Motor neuron (in vitro differentiated cells): ENCODE measurements around the gene MNX1. TPM values are rescaled to one million over a fixed set of nuclear protein-coding genes. Genes with fewer than 3 reads are reported as not detected.

Source experiments
- ATAC-seq, 8 experiments: fragments of 200-7000 bp; cut with Tn5 transposase; replicated peaks in 6 of 8; 2 replicates each; pipeline ENCODE4 v1.8.0; 2021; ENCODE audit warnings: mild to moderate bottlenecking in 8 of 8, moderate library complexity in 8 of 8
- H3K27ac ChIP-seq, 2 donors: fragments of 250-450 bp; sonication (Bioruptor Pico); 2 replicates each; pipeline ENCODE4 v1.9.0; 2021; ENCODE audit warnings: antibody characterized with exemption in 2 of 2, mild to moderate bottlenecking in 2 of 2, moderate library complexity in 1 of 2
- H3K4me1 ChIP-seq, 2 donors: fragments of 250-450 bp; sonication (Bioruptor Pico); replicated peaks in 1 of 2; 2 replicates each; pipeline ENCODE4 v1.6.1; 2021; ENCODE audit warnings: antibody characterized with exemption in 2 of 2, mild to moderate bottlenecking in 2 of 2, moderate library complexity in 1 of 2
- H3K4me3 ChIP-seq, 5 donors: fragments of 250-450 bp; sonication (Bioruptor Pico); 2 replicates each; pipeline ENCODE4 v1.9.0; 2021; ENCODE audit warnings: antibody characterized with exemption in 5 of 5, mild to moderate bottlenecking in 5 of 5, moderate library complexity in 4 of 5
- WGBS, 10 experiments: fragments of 450-650 bp; shearing (Covaris generic); methylation state at CpG; one replicate each; pipeline ENCODE4 v1.0.0; 2022; 5-methylcytosine and 5-hydroxymethylcytosine counted together
- in situ Hi-C, 9 experiments: fragments of 400-800 bp; cut with MboI; loops; one replicate each; pipeline ENCODE4 v1.15.0; 2021; ENCODE audit warnings: low sequenced_read_pairs in 9 of 9, low pct_unique_long_range_greater_than_20kb in 2 of 9; ENCODE audit not compliant: unreplicated experiment in 9 of 9
- total RNA-seq, 8 experiments: library from RNA; unstranded; fragments of 300-600 nt; gene quantifications; 2 replicates each; pipeline versions ENCODE4 v1.2.3 to v1.2.4, GENCODE V29; 2022

The MNX1 gene
- total RNA-seq, 8 experiments from 2014 or later: 0.36 to 14.8 (median 4.3) TPM

GRCh38 chr7:157009170-157009777, 1.2 kb downstream of the MNX1 start:
- no peak for ATAC-seq
- WGBS, 10 experiments: 0 to 2% (median 0%) methylated on average over 1 to 14 of the region's 49 CpGs; no CpG with 5 or more reads in 6 of the 10 experiments

GRCh38 chr7:157008206-157009169, 2.0 kb downstream of the MNX1 start:
- Histone ChIP-seq H3K4me1 (peaks cover 3 to 27% of the 10 kb centered on the region in 2 donors), H3K27ac (peak overlapping the region in 1 of 2 donors; percentile 72), H3K4me3 (peak overlapping the region; percentile 47 to 87 (median 66))
- ATAC-seq: no peak
- WGBS, 10 experiments: 0 to 40% (median 14%) methylated on average over 1 to 20 of the region's 35 CpGs; no CpG with 5 or more reads in 2 of the 10 experiments
- in situ Hi-C loops: no loop called here

More at GRCh38 chr7:157009170-157009777, 1.2 kb downstream of the MNX1 start:
- peaks cover 2 to 20% of the 10 kb centered on the region in 2 donors for H3K4me1 ChIP-seq
- H3K27ac ChIP-seq: peak overlapping the region in 1 of 2 donors; percentile 72
- in situ Hi-C loops: no loop called here
- H3K4me3 ChIP-seq: peak overlapping the region; percentile 47 to 87 (median 66)

GRCh38 chr7:157007470-157008066, 2.9 kb downstream of the MNX1 start:
- ATAC-seq: peak in 2 of 8 experiments; percentile 7 to 20
- WGBS, 10 experiments: 7 to 54% (median 17%) methylated on average over 2 to 15 of the region's 18 CpGs; no CpG with 5 or more reads in 1 of the 10 experiments
- H3K4me1 ChIP-seq: peaks cover 11 to 35% of the 10 kb centered on the region in 2 donors
- in situ Hi-C loops: no loop called here
- peak overlapping the region in 3 of 5 donors; percentile 51 to 87 (median 66) for H3K4me3 ChIP-seq
- peak overlapping the region in 1 of 2 donors; percentile 72 for H3K27ac ChIP-seq

- peaks cover 17 to 36% of the 10 kb centered on the region in 2 donors for H3K4me1 ChIP-seq
- no peak for ATAC-seq
- peak overlapping the region in 1 of 2 donors; percentile 72 for H3K27ac ChIP-seq
- in situ Hi-C loops: no loop called here
- 0 to 100% (median 41%) methylated on average over 1 to 6 of the region's 7 CpGs; no CpG with 5 or more reads in 2 of the 10 experiments for WGBS, 10 experiments
- H3K4me3 ChIP-seq: peak overlapping the region in 3 of 5 donors; percentile 51 to 87 (median 66)
These were observed 3.5 kb downstream of the MNX1 start for GRCh38 chr7:157006829-157007469.

GRCh38 chr7:157006205-157006747, 4.2 kb downstream of the MNX1 start:
- H3K4me1 ChIP-seq: peaks cover 23 to 36% of the 10 kb centered on the region in 2 donors
- in situ Hi-C loops: no loop called here
- WGBS, 10 experiments: 2 to 23% (median 11%) methylated on average over 5 to 12 of the region's 39 CpGs; no CpG with 5 or more reads in 6 of the 10 experiments
- ATAC-seq: no peak
- peak overlapping the region in 2 of 5 donors; percentile 51 to 87 for H3K4me3 ChIP-seq
- peak overlapping the region in 1 of 2 donors; percentile 21 for H3K27ac ChIP-seq

GRCh38 chr7:157005456-157006204, 4.8 kb downstream of the MNX1 start:
- WGBS, 10 experiments: 0 to 4% (median 2%) methylated on average over 3 to 10 of the region's 77 CpGs; no CpG with 5 or more reads in 7 of the 10 experiments
- H3K4me3 ChIP-seq: peak overlapping the region in 3 of 5 donors; percentile 6 to 87 (median 51)
- peak overlapping the region in 1 of 2 donors; percentile 21 for H3K27ac ChIP-seq
- in situ Hi-C loops: no loop called here
- ATAC-seq: no peak
- H3K4me1 ChIP-seq: peaks cover 23 to 36% of the 10 kb centered on the region in 2 donors

- ATAC-seq: no peak
- WGBS, 10 experiments: 0 to 25% (median 11%) methylated on average over 2 to 28 of the region's 56 CpGs; no CpG with 5 or more reads in 1 of the 10 experiments
- Histone ChIP-seq H3K4me3 (peak overlapping the region in 3 of 5 donors; percentile 6 to 87 (median 51)), H3K4me1 (peaks cover 26 to 36% of the 10 kb centered on the region in 2 donors), H3K27ac (peak overlapping the region in 1 of 2 donors; percentile 6)
- in situ Hi-C loops: no loop called here
These were observed 5.7 kb downstream of the MNX1 start for GRCh38 chr7:157004521-157005455.

GRCh38 chr7:157003756-157004520, 6.5 kb downstream of the MNX1 start:
- WGBS, 10 experiments: 0 to 10% (median 0%) methylated on average over 1 to 11 of the region's 60 CpGs; no CpG with 5 or more reads in 3 of the 10 experiments
- H3K4me3 ChIP-seq: peak overlapping the region in 2 of 5 donors; percentile 17 to 87
- H3K4me1 ChIP-seq: peaks cover 26 to 32% of the 10 kb centered on the region in 2 donors
- H3K27ac ChIP-seq: peak overlapping the region in 1 of 2 donors; percentile 66
- ATAC-seq: peak; percentile 77 to 90 (median 85)
- in situ Hi-C loops: no loop called here

GRCh38 chr7:157003445-157003755, 7.1 kb downstream of the MNX1 start:
- in situ Hi-C loops: no loop called here
- no peak for ATAC-seq
- H3K4me3 ChIP-seq: peak overlapping the region in 2 of 5 donors; percentile 11 to 87
- H3K4me1 ChIP-seq: peaks cover 26 to 29% of the 10 kb centered on the region in 2 donors
- peak overlapping the region in 1 of 2 donors; percentile 66 for H3K27ac ChIP-seq
- 0 to 8% (median 0%) methylated on average over 1 to 2 of the region's 6 CpGs; no CpG with 5 or more reads in 6 of the 10 experiments for WGBS, 10 experiments

- Histone ChIP-seq H3K4me3 (peak overlapping the region in 2 of 5 donors; percentile 11 to 87), H3K4me1 (peaks cover 26 to 29% of the 10 kb centered on the region in 2 donors), H3K27ac (peak overlapping the region in 1 of 2 donors; percentile 66)
- 0 to 20% (median 5%) methylated on average over 1 to 9 of the region's 47 CpGs; no CpG with 5 or more reads in 5 of the 10 experiments for WGBS, 10 experiments
- in situ Hi-C loops: no loop called here
- peak in 5 of 8 experiments; percentile 28 to 41 (median 36) for ATAC-seq
These were observed 7.5 kb downstream of the MNX1 start for GRCh38 chr7:157002819-157003421.
